Tibial nerve (tissue), 3 donors: Measurements from ENCODE around the gene FGGY.

ENCODE experiments used
- POLR2A ChIP-seq, 2 donors: fragments of 450-650 bp; IDR thresholded peaks; one replicate each; pipeline ENCODE4 v1.6.1; 2017; ENCODE audit warnings: antibody characterized with exemption in 2 of 2, mild to moderate bottlenecking in 2 of 2, moderate library complexity in 2 of 2
- TF ChIP-seq, protein P1 (sequence below), 5 experiments: fragments of 200-600 bp in 3 of 5; fragments of 450-650 bp in 2 of 5; sonication (generic) in 3 of 5; IDR thresholded peaks; one replicate each; pipeline ENCODE4 v1.5.1; 2016 to 2019; ENCODE audit warnings: antibody characterized with exemption in 5 of 5, mild to moderate bottlenecking in 3 of 5, moderate library complexity in 2 of 5

DNA sequence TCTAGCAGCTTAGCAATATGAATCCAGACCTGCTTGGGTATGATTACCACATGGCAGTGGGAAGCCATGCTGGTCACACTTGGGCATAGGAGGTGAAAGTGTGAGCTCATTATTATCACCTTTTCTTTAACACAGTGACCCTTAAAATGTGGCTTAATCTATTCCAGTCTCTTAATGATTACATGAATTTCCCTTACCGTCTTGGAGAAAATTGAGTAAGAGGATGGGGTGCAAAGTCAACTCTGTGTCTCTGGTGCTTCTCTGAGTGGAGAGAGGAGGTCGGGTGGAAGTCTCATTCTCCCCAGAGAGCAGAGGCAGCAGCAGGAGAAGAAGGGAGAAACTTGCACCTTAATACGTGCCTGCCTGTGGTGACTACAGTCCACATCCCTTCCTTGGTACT lies 91.3 kb downstream of the FGGY start:
- TF ChIP-seq, protein P1, sequence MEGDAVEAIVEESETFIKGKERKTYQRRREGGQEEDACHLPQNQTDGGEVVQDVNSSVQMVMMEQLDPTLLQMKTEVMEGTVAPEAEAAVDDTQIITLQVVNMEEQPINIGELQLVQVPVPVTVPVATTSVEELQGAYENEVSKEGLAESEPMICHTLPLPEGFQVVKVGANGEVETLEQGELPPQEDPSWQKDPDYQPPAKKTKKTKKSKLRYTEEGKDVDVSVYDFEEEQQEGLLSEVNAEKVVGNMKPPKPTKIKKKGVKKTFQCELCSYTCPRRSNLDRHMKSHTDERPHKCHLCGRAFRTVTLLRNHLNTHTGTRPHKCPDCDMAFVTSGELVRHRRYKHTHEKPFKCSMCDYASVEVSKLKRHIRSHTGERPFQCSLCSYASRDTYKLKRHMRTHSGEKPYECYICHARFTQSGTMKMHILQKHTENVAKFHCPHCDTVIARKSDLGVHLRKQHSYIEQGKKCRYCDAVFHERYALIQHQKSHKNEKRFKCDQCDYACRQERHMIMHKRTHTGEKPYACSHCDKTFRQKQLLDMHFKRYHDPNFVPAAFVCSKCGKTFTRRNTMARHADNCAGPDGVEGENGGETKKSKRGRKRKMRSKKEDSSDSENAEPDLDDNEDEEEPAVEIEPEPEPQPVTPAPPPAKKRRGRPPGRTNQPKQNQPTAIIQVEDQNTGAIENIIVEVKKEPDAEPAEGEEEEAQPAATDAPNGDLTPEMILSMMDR (IDR thresholded peaks at IDR 0.05) = no peak
- TF ChIP-seq POLR2A (IDR thresholded peaks at IDR 0.05) = no peak
